Kidney epithelial cell (primary cell): Measurements from ENCODE around the gene ALDH1A2. TPM values are rescaled to one million over a fixed set of nuclear protein-coding genes. Genes with fewer than 3 reads are reported as not detected.

Experiments used
- DNase-seq: peaks from one replicate; pipeline ENCODE4 v3.0.0-alpha.2; 2010; ENCODE audit warnings: low read depth
- H3K27me3 ChIP-seq: 2 replicates; pipeline ENCODE4 v1.6.0; 2011; ENCODE audit warnings: low read length; ENCODE audit not compliant: control insufficient read depth, insufficient read depth
- H3K36me3 ChIP-seq: 2 replicates; pipeline ENCODE4 v1.5.1; 2011; ENCODE audit warnings: low read length; ENCODE audit not compliant: control insufficient read depth, insufficient read depth
- H3K4me3 ChIP-seq: 2 replicates; pipeline ENCODE4 v1.5.1; 2011; ENCODE audit warnings: low read depth, mild to moderate bottlenecking, control low read depth, low read length
- CTCF ChIP-seq: IDR thresholded peaks from 2 replicates; pipeline ENCODE4 v1.5.1; 2011; ENCODE audit warnings: mild to moderate bottlenecking, moderate library complexity, low read length, control low read depth, inconsistent platforms; ENCODE audit not compliant: insufficient read depth, poor library complexity, severe bottlenecking
- total RNA-seq: library from RNA; depleted of rRNA; stranded (reverse); fragments of >200 nt; gene quantifications from 2 replicates; pipeline ENCODE4 v1.2.3, GENCODE V29; 2015

ALDH1A2 gene
- total RNA-seq, 1 donor from 2014 or later = 23.8 TPM

- TF ChIP-seq CTCF = no peak
- no peak for DNase-seq
- no peak overlapping the region for H3K4me3 ChIP-seq
- no peaks in the 10 kb centered on the region for H3K27me3 ChIP-seq
- H3K36me3 ChIP-seq = no peaks in the 10 kb centered on the region
Observed at GRCh38 chr15:57917998-57918397, 147.5 kb downstream of the ALDH1A2 start.

DNA sequence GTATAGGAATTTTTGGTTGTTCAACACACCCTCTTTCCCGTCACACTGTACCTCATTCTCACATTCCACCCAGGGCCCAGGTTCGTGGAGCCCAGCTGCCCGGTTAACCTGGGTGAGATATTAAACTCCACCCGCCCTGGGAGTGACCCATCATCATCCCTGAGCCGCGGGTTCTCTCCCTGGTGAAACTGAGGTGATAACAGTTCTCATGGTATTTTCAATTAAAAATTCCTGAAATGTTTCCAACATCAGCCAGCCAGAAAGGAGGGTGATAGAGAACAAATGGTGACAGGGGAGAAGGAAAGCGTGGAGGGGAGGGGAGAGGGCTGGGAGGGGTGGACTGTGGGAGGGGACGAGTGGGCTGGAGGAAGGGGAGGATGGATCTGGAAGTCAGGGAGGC, 148.8 kb downstream of the ALDH1A2 start:
- TF ChIP-seq CTCF = no peak
- H3K4me3 ChIP-seq = no peak overlapping the region
- no peaks in the 10 kb centered on the region for H3K36me3 ChIP-seq
- H3K27me3 ChIP-seq = no peaks in the 10 kb centered on the region
- no peak for DNase-seq

- DNase-seq = no peak
- Histone ChIP-seq H3K4me3 (no peak overlapping the region), H3K36me3 (no peaks in the 10 kb centered on the region), H3K27me3 (no peaks in the 10 kb centered on the region)
- TF ChIP-seq CTCF = no peak
Observed at GRCh38 chr15:57915827-57916531, 149.5 kb downstream of the ALDH1A2 start.

- Histone ChIP-seq H3K4me3 (no peak overlapping the region), H3K36me3 (no peaks in the 10 kb centered on the region), H3K27me3 (no peaks in the 10 kb centered on the region)
- no peak for TF ChIP-seq CTCF
- no peak for DNase-seq
Observed at GRCh38 chr15:57914350-57915055, 151.0 kb downstream of the ALDH1A2 start.

GRCh38 chr15:57911247-57911646, 154.3 kb downstream of the ALDH1A2 start:
- Histone ChIP-seq H3K36me3 (no peaks in the 10 kb centered on the region), H3K4me3 (no peak overlapping the region), H3K27me3 (no peaks in the 10 kb centered on the region)
- no peak for DNase-seq
- TF ChIP-seq CTCF = no peak
